ENCODE measurements around the gene NELL1.

NELL1 gene

DNA sequence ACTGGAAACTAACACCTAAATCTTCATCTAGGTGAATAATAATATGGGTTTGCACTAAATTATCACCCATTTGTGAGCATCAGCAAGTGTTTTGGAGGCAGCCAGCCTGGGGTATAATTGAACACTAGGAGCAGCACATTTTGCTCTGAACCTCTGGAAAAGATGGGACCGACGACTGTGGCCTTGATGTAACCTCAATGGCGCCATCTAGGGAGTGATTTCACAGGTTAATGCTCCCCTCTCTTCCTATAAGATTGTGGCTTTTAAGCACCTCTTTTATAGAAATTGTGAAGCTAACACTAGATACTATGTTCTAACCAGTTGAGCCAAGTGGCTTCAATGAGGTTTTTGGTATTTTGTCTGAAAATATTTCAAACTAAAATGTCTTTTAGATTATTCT is 203.7 kb downstream of the NELL1 start:
- peak; percentile 7 for DNase-seq (ENCODE audit: low read depth, low spot score)

DNA sequence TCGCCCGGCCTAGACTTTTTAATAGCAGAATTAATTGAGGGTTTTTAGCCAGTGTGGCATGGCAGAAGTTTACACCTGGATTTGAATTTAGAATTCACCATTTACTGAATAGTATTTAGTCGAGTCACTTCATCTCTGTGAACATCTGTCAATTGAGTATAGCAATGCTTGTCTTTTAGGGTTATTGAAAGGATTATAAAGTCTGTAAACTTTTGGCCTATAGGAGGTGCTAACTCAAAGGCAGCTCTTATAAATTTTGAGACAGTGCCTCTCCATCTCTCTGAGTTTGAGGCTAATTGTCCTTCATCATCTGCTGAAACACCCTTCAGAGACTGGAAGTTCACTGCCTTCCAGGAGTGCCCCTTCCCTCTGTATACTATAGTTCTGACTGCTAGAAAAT is 205.0 kb downstream of the NELL1 start:
- no peak for DNase-seq (ENCODE audit: low read depth, low spot score)

DNA sequence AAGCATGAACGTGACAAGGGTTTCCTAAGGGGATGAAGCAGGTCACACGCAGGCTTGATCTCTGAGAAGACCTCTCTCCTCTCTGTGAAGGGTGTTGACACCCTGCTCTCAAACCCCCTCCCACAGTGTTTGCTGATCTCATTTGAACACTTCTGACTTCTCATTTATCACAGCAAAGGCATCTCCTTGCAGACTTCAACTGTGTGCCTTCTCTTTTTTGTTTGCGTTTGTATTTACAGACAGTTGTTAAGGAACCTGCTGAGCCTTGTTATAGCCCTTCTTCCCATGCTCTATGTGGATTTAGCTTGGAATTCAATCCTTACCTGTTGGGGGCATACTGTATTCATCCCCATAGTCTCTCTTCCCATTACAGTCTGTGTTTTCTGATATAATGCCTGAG is 206.5 kb downstream of the NELL1 start:
- DNase-seq (ENCODE audit: low read depth, low spot score): no peak

DNA sequence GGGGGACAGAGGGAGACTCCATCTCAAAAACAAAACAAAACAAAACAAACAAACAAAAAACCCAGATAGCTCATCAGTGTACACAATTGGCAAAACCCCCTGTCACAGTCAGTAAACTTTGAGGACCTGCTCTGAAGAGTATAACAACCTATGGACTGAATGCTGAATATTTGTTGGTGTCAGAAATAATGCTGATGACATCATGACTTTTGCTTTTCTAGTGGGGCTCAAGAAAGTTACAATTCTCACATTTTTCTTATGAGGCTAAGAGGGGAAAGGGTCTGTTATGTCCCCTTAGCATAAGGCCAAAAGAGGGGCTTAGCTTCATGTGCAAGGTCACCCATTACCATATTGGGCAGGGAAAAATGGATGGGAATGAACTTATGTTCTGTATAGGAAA is 207.4 kb downstream of the NELL1 start:
- DNase-seq (ENCODE audit: low read depth, low spot score): no peak

DNA sequence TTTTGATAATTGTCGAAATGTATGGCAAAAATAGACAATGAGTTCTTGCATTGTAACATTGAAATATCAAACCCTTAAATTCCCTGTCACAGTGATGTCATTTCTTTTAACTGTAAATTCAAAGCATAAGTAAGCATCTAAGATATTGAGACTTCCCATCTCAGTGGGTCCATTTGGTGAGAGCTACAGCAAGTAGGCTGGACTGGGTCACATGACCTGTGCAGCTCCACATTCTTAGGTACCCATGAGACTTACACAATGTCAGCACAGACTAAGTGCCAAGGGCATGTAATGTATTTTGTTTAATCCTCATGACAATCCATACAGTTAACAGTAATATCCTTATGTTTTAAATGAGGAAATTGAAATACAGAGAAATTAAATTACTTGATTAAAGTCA is 210.7 kb downstream of the NELL1 start:
- DNase-seq (ENCODE audit: low read depth, low spot score): no peak

DNA sequence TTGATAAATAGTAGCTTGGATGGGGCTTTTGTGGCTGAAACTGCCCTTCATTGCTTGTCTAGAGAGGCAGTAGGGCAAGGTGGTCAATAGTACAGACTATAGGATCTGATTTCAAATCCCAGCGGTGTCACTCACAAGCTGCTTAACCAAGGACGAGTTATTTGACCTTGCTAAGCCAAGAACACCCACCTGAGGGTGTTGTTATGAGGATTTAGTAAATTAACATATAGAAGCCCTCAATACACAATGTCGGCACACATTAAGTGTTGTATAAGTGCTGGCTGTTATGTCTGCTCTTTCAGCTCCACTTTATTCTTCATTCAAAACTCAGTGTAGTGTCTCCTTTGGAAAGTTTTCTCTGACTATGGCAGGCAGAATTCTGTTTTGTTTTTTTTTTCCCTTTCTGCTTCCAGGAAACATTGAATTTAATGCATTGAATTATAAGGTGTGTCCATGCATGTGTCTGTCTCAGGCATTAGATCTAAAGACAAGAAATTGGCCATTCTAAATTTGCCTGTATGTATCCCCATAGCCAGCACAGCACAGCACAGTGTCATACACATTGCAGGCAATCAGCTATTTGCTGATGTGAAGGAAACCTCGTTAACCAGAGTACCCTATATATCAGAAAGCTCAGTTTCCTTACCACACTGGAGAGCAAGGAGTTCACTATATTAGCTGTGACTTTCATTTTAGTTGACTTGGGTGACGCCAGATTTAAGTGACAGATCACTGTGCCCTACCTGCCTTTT is 212.1 kb downstream of the NELL1 start:
- DNase-seq (ENCODE audit: low read depth, low spot score): no peak

DNA sequence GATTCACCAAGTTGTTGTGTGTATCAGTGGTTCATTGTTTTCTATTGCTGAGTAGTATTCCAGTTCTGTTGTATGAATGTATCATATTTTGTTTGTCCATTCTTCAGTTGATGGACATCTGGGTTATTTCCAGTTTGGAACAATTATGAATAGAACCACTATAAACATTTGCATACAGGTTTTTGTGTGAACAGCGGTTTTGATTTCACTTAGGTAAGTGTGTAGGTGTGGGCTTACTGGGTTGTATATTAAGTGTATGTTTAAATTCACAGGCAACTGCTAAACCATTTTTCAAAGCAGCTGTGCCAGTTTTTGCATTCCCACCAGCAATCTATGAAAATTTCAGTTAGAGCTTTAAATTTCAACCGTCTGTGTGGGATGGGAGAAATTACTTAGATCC is 217.8 kb downstream of the NELL1 start:
- no peak for DNase-seq (ENCODE audit: low read depth, low spot score)

DNA sequence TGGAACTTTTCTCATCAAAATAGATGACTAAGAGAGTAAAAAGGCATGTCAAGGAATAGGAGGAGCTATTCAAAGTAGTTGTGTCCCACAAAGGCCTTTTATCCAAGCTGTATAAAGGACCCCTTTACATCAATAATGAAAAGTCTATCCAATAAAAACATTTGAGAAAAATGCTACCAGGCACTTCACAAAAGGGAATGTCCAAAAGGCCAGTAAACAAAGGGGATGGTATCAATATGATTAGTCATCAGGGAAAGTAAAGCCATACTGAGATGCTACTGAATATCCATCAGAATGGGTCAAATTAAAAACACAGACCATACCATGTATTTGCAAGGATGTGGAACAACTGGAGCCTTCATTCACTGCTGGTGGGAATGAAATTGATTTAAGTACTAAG is 224.9 kb downstream of the NELL1 start:
- no peak for DNase-seq (ENCODE audit: low read depth, low spot score)

DNA sequence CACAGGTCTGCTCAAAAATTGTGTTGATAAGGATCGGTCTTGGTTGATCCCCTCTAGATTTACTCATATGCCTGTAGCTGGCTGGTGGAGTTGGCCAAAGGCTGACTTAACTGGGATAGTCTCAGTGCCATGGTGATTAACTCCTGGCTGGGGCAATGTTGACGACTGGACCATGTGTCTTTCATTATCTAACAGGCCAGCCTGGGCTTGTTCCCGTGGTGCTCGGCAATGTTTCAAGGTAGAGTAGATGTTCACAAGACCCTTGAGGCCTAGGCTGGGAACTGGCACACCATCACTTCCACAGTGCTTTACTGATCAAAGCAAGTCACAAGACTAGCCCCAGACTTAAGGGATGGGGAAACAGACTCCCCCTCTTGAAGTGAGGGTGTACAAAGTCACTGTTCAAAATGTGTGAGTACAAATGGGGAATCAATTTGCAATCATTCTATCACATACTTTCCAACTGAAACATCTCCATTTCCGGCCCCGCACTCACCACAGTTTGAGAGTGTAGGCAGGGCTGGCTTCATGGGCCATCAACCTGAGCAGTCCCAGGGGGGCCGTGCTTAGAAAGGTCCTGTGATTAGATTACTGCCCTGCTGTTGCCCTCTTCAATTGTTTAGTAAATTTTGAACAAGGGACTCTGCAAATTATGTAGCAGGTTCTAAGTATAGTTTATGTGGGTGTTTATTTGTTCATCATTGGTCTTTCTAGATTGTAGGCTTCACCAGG is 240.8 kb downstream of the NELL1 start:
- DNase-seq (ENCODE audit: low read depth, low spot score): no peak

DNA sequence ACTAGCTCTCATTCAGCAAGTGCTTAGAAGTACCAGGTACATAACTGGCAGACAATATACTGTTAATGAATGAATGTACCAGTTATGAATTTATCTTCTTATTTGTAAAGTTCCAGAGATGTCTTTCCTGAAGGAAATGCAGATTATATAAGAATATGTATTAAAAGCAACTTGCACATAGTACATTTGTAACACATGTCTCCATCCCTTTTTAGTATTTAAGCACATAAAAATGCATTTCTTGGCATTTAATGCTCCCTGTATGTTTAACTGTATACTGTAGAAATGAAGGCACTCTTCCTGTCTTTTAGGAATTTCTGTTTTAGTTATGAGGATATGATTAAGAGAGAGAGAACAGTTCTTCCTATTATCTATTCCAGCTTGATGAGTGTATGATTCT is 241.3 kb downstream of the NELL1 start:
- no peak for DNase-seq (ENCODE audit: low read depth, low spot score)

DNA sequence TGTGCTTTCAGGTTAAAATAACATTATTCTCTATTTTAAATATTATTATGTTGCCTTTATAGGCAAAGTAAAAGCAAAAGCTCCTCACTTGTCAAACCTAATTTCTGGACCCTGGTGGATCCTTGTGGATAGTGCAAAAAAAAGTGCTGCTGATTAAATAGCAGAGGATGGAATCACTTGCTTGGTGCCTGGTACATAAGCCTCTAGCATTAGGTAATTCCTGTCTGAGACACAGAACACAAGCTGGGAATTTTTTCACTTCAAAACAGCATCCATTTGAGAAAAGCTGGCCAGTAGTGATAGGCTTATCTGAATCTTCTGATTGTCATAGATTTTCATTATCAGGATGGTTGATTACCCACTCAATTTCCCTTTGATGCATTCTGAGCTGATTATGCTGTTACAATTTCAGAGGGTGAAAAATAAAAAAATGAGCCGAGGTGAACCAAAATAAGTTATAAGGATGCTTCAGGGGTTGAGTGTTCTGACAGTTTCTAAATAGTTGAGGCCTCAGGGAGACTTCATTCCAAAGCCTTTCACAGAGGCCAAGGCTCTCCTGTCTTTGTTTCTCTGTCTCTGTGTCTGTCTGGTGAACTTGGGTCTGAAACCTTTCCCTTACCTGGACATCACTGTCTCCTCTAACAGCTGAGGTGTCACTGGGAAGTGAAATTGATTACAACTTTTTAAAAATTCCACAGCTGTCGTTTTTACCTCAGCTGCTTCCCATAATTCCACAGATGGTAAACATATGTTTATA is 242.9 kb downstream of the NELL1 start:
- DNase-seq (ENCODE audit: low read depth, low spot score): no peak

DNA sequence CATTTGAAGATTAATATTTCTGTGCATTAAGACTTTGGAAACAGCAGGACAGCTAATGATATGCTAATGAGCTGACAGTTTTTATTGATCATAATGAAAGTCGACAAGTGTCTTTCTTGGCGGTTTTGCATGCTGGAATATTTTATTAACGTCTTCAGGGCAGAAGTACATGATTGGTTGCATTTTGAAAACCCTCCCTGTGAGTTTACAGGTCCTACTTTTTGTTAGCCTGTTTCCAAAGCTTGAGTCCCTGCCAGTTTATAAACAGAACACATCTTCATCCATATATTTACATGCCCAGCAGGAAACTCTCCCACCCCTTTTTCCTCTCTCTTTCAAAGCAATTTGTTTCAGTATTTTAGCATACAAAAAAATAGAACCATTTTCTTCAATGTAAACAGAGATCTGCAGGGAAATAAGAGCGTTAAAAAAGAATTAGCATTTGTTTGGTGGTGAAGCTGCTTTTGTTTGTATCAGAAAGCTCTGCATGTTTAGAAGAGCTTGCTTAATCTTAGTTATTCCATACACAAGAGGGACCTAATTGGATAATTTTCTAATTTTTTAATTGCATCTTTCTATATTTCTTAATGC is 243.6 kb downstream of the NELL1 start:
- no peak for DNase-seq (ENCODE audit: low read depth, low spot score)

DNA sequence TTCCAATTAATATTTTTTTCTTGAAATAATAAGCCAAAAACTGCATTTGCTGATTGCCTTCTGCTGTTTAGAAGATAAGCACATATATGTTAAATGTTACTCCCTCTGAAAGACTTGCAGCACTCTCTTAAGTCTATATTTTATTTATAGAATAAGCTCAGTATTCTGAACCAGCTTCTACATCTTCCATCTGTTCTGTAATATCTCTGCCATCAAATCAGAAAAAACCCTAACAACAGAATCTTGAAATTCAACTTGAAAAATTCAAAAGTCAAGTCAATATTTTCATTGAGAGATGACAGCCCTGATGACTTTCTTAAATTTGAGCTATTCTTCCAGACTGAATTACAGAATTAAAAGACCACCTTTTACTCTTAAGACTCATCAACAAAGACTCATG is 247.9 kb downstream of the NELL1 start:
- no peak for DNase-seq (ENCODE audit: low read depth, low spot score)

DNA sequence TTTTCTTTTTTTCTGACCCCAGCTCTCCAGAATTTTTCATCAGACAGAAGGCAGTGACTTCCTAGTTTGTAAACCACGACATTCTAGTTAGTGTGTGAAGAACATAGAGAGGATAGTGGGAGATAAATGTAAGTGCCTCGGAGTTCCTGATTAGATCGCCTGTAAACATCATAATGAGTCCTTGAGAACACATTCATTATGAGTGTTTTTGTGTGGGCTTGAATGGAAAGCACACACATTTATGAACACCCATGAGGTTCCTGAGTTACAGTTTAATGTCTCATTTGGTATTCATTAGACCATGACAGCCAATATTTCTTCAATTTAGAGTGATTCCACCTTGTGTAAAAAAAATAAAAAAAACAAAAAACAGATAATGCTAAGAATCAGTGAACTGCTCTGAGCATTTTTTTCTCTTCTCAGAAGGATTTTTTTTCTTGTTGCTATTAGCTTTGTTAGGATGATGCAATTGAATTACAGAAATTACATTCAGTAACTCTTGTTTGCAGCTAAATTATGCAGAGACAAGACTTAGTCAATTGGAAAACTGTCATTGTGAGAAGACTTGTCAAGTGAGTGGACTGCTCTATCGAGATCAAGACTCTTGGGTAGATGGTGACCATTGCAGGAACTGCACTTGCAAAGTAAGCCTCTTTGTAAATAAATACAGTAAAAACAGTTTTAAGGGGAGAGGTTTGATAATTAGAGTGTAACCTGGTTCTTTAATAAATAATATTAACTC is 257.6 kb downstream of the NELL1 start:
- no peak for DNase-seq (ENCODE audit: low read depth, low spot score)

DNA sequence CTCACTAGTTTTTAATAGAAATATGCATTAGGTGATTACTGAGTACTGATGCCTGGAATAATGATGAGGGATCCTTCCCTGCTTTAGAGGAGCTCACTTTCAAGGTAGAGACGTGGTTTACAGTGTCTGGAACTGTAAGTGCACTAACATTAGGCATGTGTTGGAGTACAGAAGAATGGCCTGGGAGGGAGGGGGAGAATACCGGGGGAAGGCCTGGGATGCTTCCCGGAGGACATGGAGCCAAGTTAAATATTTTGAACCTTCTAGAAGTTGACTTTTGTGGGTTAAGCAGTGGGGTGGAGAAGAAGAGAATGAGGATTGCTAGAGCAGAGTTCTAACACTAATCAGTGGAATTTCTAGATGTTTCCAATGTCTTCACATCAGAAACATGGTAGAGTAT is 261.6 kb downstream of the NELL1 start:
- DNase-seq (ENCODE audit: low read depth, low spot score): peak; percentile 39

DNA sequence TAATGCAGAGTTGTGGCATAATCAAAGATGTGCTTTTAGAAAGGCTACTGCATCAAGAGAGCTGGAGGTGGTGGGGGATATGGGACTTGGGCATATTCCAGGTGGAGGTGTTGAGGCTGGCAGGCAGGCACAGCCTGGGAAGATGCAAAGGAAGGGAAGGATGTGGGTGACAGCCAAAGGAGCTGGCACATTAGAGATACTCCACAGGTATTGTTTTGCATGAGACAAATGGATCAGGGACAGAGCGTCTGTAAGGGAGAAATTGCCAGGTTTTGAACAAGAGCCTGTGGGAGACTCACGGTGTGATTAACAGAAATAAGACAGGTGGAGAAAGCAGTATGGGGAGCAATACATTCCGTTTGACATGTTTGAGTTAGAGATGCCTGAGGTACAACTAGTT is 263.7 kb downstream of the NELL1 start:
- no peak for DNase-seq (ENCODE audit: low read depth, low spot score)

DNA sequence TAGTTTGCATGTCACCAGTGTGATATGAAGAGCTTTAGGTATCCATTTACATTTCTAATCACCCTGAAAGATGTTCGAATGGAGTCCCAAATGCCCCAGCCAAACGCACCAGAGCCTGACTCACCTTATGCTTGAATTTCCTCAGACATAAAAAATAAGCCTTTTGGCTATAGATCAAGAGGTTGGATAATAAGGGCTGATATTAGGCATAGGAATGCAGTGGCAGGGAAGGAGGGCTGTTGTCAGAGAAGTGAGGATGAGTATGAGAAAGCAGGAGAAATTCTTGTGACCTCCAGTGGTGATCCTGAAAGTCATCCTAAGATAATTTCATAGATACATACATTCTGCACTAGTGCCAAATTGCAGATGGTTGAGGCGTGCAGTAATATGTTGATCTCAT is 264.6 kb downstream of the NELL1 start:
- DNase-seq (ENCODE audit: low read depth, low spot score): no peak

DNA sequence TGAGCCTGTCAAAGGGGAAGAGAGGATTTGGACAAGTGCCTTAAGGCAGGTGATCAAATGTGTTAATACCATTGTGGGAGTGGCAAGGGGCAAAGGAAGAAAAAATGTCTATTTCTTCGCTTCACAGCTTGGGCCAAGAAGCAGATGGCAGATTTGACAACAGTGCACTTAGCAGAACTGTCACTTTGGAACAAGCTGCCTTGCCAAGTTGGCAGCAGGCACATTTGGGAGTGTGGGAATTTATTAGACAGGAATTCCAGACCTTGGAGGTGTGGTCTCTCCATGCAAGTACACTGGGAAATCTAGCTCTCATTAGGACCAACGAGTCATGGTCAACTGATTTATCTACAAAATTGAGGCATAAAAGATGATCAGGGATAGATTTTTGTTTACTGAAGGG is 265.1 kb downstream of the NELL1 start:
- DNase-seq (ENCODE audit: low read depth, low spot score): no peak

DNA sequence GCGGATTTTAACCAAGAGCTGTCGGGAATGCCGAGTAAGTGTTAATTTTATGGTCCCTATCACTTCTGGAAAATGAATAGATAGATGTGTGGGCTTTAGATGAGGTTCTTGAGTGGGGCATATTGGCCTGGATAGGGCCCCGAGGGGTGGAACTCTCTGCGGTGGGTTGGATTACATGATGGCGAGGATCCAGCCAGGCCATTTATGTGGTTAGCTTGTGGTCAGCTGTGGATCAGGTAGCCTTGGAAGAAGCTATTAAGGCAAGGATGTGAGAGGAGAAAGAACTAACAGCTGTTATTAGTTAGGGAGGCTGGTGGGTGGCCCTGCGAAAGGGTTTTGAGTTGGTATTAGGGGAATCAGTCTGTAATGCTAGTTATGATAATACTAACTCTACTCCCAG is 268.4 kb downstream of the NELL1 start:
- DNase-seq (ENCODE audit: low read depth, low spot score): peak; percentile 32

DNA sequence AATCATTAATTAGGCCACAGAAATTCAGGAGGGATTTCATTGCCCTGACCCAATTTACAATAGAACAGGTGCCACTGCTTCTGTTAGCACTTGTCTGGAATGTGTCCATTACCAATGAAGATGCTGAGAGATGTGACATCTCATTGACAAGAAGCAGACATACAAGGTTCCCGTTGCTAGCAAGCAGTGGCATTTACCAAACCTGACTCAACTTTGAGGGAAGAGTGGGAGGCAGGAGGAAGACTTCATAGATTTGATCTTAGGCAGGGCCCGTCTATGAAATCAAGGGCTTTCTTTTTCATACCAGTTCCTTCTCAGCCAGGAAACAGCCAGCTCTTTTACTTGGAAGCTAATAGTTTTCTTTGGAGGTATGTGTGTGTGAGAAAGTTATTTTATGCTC is 280.2 kb downstream of the NELL1 start:
- no peak for DNase-seq (ENCODE audit: low read depth, low spot score)

DNA sequence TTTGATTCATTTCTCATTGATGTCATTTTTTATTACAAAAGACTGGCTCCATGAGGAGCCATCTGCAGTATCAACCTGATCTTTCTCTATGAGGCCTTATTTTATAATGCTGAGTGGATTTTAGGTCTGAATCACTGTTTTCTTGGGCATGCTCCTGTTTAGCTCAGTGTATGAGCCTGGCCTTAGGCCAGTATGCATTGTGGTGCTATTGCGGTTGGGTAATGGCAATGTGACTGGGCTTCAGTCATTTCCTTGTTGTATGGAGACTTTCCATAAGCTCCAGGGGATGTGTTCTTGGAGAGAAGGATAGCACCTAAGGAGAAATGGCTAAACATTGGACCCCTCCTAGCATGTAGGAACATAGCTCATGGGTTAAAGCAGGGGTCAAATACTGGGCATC is 293.2 kb downstream of the NELL1 start:
- DNase-seq (ENCODE audit: low read depth, low spot score): peak; percentile 94

DNA sequence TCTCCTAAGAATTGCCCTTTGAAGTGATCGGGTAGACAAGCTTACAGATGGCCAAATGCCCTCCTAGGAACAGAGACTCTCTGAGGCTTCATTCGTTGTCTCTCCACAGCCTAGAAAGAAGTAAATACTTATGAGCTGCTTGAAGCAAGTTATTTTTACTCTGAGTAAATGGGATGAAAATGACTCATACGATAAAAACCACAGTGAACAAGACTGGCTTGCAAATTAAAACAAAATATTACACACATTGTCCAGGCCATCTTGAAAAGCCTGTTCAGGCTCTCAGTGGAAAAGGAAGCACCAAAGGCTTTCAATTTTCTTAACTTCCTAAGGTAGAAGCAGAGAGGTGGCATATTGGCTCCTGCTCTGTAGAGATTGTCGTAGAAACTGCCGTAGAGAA is 294.2 kb downstream of the NELL1 start:
- DNase-seq (ENCODE audit: low read depth, low spot score): peak; percentile 77

Measured in astrocyte of the hippocampus (primary cell).